NOMO-1 (cell line): ENCODE data around the gene TIMM17A.
A peak's percentile ranks its signal among the peaks of the same experiment; 100 is the strongest.

Experiments
- DNase-seq, 2 experiments: peaks; one replicate each; lab custom pipeline; 2025; ENCODE audit not compliant: unreplicated experiment in 2 of 2; lab: John Stamatoyannopoulos, UW

The TIMM17A gene

GRCh38 chr1:201982623-201983379 lies 27.5 kb downstream of the TIMM17A start, which contains the start of gene RNPEP:
Gene RNPEP (plus strand): TSS chr1:201982648. CDS start chr1:201982667, 19 bp downstream.
- peak; percentile 77 to 83 for DNase-seq

- no peak for DNase-seq
Observed at GRCh38 chr1:201983380-201983805, 28.1 kb downstream of the TIMM17A start.

GRCh38 chr1:201984446-201984845 lies 29.1 kb downstream of the TIMM17A start:
- DNase-seq, result no peak

GRCh38 chr1:201985355-201985754 lies 30.1 kb downstream of the TIMM17A start:
- no peak for DNase-seq

GRCh38 chr1:201988601-201989000 lies 33.3 kb downstream of the TIMM17A start:
- DNase-seq, result no peak

- DNase-seq, result no peak
Observed at GRCh38 chr1:201989354-201990128, 34.2 kb downstream of the TIMM17A start.

- no peak for DNase-seq
Observed at GRCh38 chr1:201990427-201990826, 35.1 kb downstream of the TIMM17A start.

GRCh38 chr1:201999625-202000238 lies 44.4 kb downstream of the TIMM17A start:
- peak; percentile 27 to 30 for DNase-seq

- no peak for DNase-seq
Observed at GRCh38 chr1:202002507-202002906, 47.2 kb downstream of the TIMM17A start.

- no peak for DNase-seq
Observed at GRCh38 chr1:202004711-202005110, 49.4 kb downstream of the TIMM17A start.

GRCh38 chr1:202005958-202006357 lies 50.7 kb downstream of the TIMM17A start:
- no peak for DNase-seq

GRCh38 chr1:202007304-202007703 lies 52.0 kb downstream of the TIMM17A start:
- DNase-seq, result no peak

- DNase-seq, result no peak
Observed at GRCh38 chr1:202007805-202008489, 52.6 kb downstream of the TIMM17A start.

- DNase-seq, result peak; percentile 23 to 44
Observed at GRCh38 chr1:202009326-202010179, 54.2 kb downstream of the TIMM17A start.

GRCh38 chr1:202010180-202011015 lies 55.1 kb downstream of the TIMM17A start, which contains the start of gene ELF3:
Gene ELF3 (plus strand): TSS chr1:202010587. CDS start chr1:202011137, 550 bp downstream.
- no peak for DNase-seq

GRCh38 chr1:202011994-202012393 lies 56.7 kb downstream of the TIMM17A start:
- DNase-seq, result no peak

GRCh38 chr1:202012544-202013478 lies 57.5 kb downstream of the TIMM17A start:
- no peak for DNase-seq

GRCh38 chr1:202013603-202014002 lies 58.3 kb downstream of the TIMM17A start:
- DNase-seq, result no peak
